ENCODE measurements around the gene SRXN1. TPM values are rescaled to one million over a fixed set of nuclear protein-coding genes. Genes with fewer than 3 reads are reported as not detected.

SRXN1 gene
- total RNA-seq, 2 experiments from 2014 or later = 1.2 to 1.4 TPM

- H3K9me3 Mint-ChIP-seq = no peaks in the 10 kb centered on the region
- H3K4me1 Mint-ChIP-seq (ENCODE audit: low read depth) = no peaks in the 10 kb centered on the region
- POLR2A ChIA-PET = no interaction called here
Measured at GRCh38 chr20:669573-669972, 16.6 kb upstream of the SRXN1 start.

DNA sequence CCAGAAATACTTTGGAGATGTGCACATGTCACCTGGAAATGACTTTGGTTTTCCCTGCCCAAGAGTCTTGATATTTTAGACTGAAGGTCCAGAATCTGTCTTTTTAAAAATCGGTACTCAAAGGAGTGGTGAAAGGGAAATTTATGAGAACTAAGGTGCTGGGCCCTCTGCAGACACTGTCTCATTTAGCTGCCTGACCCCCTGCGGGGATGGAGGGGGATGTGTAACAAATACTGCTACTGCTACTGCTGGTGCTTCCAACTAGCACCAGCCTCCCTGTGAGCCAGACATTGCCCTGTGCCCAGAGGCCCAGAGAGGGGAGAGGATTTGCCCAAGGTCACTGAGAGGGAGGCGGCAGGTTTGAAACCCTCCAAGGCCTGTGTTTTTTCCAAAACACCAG, 15.6 kb upstream of the SRXN1 start:
- no peak overlapping the region for H3K4me3 ChIP-seq (ENCODE audit: low read length)
- H3K9me3 ChIP-seq (ENCODE audit: control insufficient read depth in 1 of 2, insufficient read depth in 1 of 2, low read length in 2 of 2) = peaks cover 0 to 5% of the 10 kb centered on the region in 2 experiments
- no peak overlapping the region for H3K27ac ChIP-seq (ENCODE audit: low read depth in 1 of 2, low read length in 2 of 2)
- H3K36me3 Mint-ChIP-seq (ENCODE audit: low read depth) = no peaks in the 10 kb centered on the region
- no peaks in the 10 kb centered on the region for H3K36me3 ChIP-seq (ENCODE audit: insufficient read depth, low read length)
- no peak overlapping the region for H3K4me3 Mint-ChIP-seq
- ATAC-seq (ENCODE audit: poor library complexity) = no peak
- ChIA-PET POLR2A (no interaction called here), CTCF (interaction anchor here (1.7 kb wide), 1 partner anchor 23 kb away, joined by 6 read pairs; no protein-coding TSS in a partner anchor)
- peaks cover 53 to 66% of the 10 kb centered on the region in 2 experiments for H3K27me3 ChIP-seq (ENCODE audit: control insufficient read depth in 1 of 2, insufficient read depth in 2 of 2, low read length in 2 of 2)
- intact Hi-C loops (cut with DNase I, micrococcal nuclease) = loop anchor here (1.0 to 5.0 kb wide), 2 partner anchors 314 to 316 kb away; no protein-coding TSS in a partner anchor
- H3K27me3 Mint-ChIP-seq = peaks cover 80% of the 10 kb centered on the region
- H3K4me1 ChIP-seq (ENCODE audit: insufficient read depth, low read length) = no peaks in the 10 kb centered on the region
- TF ChIP-seq, protein P1, sequence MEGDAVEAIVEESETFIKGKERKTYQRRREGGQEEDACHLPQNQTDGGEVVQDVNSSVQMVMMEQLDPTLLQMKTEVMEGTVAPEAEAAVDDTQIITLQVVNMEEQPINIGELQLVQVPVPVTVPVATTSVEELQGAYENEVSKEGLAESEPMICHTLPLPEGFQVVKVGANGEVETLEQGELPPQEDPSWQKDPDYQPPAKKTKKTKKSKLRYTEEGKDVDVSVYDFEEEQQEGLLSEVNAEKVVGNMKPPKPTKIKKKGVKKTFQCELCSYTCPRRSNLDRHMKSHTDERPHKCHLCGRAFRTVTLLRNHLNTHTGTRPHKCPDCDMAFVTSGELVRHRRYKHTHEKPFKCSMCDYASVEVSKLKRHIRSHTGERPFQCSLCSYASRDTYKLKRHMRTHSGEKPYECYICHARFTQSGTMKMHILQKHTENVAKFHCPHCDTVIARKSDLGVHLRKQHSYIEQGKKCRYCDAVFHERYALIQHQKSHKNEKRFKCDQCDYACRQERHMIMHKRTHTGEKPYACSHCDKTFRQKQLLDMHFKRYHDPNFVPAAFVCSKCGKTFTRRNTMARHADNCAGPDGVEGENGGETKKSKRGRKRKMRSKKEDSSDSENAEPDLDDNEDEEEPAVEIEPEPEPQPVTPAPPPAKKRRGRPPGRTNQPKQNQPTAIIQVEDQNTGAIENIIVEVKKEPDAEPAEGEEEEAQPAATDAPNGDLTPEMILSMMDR (IDR thresholded peaks at IDR 0.05) = no peak
- DNase-seq = no peak
- H3K9me3 Mint-ChIP-seq = no peaks in the 10 kb centered on the region
- H3K27ac Mint-ChIP-seq = no peak overlapping the region
- no peaks in the 10 kb centered on the region for H3K4me1 Mint-ChIP-seq (ENCODE audit: low read depth)

More at GRCh38 chr20:669573-669972, 16.6 kb upstream of the SRXN1 start:
- Histone ChIP-seq H3K27ac (ENCODE audit: low read depth in 1 of 2, low read length in 2 of 2) (no peak overlapping the region), H3K4me3 (ENCODE audit: low read length) (no peak overlapping the region), H3K36me3 (ENCODE audit: insufficient read depth, low read length) (no peaks in the 10 kb centered on the region), H3K27me3 (ENCODE audit: control insufficient read depth in 1 of 2, insufficient read depth in 2 of 2, low read length in 2 of 2) (peaks cover 56 to 71% of the 10 kb centered on the region in 2 experiments), H3K4me1 (ENCODE audit: insufficient read depth, low read length) (no peaks in the 10 kb centered on the region), H3K9me3 (ENCODE audit: control insufficient read depth in 1 of 2, insufficient read depth in 1 of 2, low read length in 2 of 2) (peaks cover 0 to 6% of the 10 kb centered on the region in 2 experiments)
- TF ChIP-seq, protein P1 (IDR thresholded peaks at IDR 0.05) = no peak
- DNase-seq (no peak), ATAC-seq (ENCODE audit: poor library complexity) (no peak)
- Mint-ChIP-seq H3K27ac (no peak overlapping the region), H3K36me3 (ENCODE audit: low read depth) (no peaks in the 10 kb centered on the region), H3K27me3 (peaks cover 86% of the 10 kb centered on the region), H3K4me3 (no peak overlapping the region)
- intact Hi-C loops (cut with DNase I, micrococcal nuclease) = loop anchor here in 1 of 2 experiments (5.0 kb wide), 1 partner anchor 317 kb away; no protein-coding TSS in a partner anchor
- CTCF ChIA-PET = no interaction called here

DNA sequence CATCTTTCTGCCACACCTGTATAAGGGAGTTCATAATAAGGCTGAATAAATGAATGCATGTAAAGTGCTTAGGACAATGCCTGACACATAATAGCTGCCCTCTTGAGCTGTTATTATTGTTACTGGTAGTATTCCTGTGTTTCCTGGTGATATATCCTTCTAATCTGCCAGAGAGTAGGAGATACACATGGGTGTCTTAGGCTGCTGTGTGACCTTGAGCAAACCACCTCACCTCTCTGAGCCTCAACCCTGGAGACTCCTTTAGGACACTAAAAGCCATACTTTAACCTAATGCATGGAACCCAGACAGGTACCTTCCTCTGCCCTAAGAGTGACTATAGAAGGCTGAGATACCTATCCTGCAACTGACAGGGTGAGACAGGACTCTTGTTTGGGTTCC, 15.1 kb upstream of the SRXN1 start:
- Histone ChIP-seq H3K36me3 (ENCODE audit: insufficient read depth, low read length) (no peaks in the 10 kb centered on the region), H3K27ac (ENCODE audit: low read depth in 1 of 2, low read length in 2 of 2) (no peak overlapping the region), H3K27me3 (ENCODE audit: control insufficient read depth in 1 of 2, insufficient read depth in 2 of 2, low read length in 2 of 2) (peaks cover 50 to 64% of the 10 kb centered on the region in 2 experiments), H3K4me3 (ENCODE audit: low read length) (no peak overlapping the region), H3K9me3 (ENCODE audit: control insufficient read depth in 1 of 2, insufficient read depth in 1 of 2, low read length in 2 of 2) (peaks cover 0 to 5% of the 10 kb centered on the region in 2 experiments), H3K4me1 (ENCODE audit: insufficient read depth, low read length) (no peaks in the 10 kb centered on the region)
- intact Hi-C loops (cut with DNase I, micrococcal nuclease) = loop anchor here (1.0 to 5.0 kb wide), 2 partner anchors 314 to 316 kb away; no protein-coding TSS in a partner anchor
- Mint-ChIP-seq H3K36me3 (ENCODE audit: low read depth) (no peaks in the 10 kb centered on the region), H3K9me3 (no peaks in the 10 kb centered on the region), H3K4me3 (no peak overlapping the region), H3K4me1 (ENCODE audit: low read depth) (no peaks in the 10 kb centered on the region), H3K27ac (no peak overlapping the region), H3K27me3 (peaks cover 79% of the 10 kb centered on the region)
- ATAC-seq (ENCODE audit: poor library complexity) (no peak), DNase-seq (no peak)
- TF ChIP-seq, protein P1 (IDR thresholded peaks at IDR 0.05) = no peak
- POLR2A ChIA-PET = no interaction called here
- CTCF ChIA-PET = interaction anchor here (1.3 to 1.7 kb wide), 3 partner anchors 15 to 22 kb away, joined by 3 to 6 read pairs (median 5); partner anchors contain the start of gene SRXN1

Data from CD4-positive, alpha-beta T cell (primary cell).